Neuronal stem cell (in vitro differentiated cells): ENCODE results near the gene KCNG4.

Source experiments
- DNase-seq: peaks from one replicate; pipeline ENCODE4 v3.0.0-alpha.2; 2013; ENCODE audit warnings: low spot score
- H2AFZ ChIP-seq: one replicate; pipeline ENCODE4 v1.6.1; 2013; ENCODE audit warnings: mild to moderate bottlenecking, low read length, inconsistent platforms
- H2AK5ac ChIP-seq: 2 replicates; pipeline ENCODE4 v1.6.1; 2013; ENCODE audit warnings: low read depth, mild to moderate bottlenecking, inconsistent platforms, low read length, moderate library complexity, mixed read lengths
- H2BK120ac ChIP-seq: 2 replicates; pipeline ENCODE4 v1.6.1; 2013; ENCODE audit warnings: low read depth, mild to moderate bottlenecking, inconsistent platforms, low read length, moderate library complexity, mixed read lengths
- H2BK12ac ChIP-seq: one replicate; pipeline ENCODE4 v1.6.1; 2013; ENCODE audit warnings: low read length, inconsistent platforms
- H2BK15ac ChIP-seq: 2 replicates; pipeline ENCODE4 v1.6.1; 2013; ENCODE audit warnings: mild to moderate bottlenecking, low read length, inconsistent platforms, mixed read lengths
- H2BK5ac ChIP-seq: one replicate; pipeline ENCODE4 v1.6.1; 2013; ENCODE audit warnings: inconsistent platforms, mild to moderate bottlenecking, low read length, moderate library complexity
- H3K14ac ChIP-seq: one replicate; pipeline ENCODE4 v1.6.1; 2013; ENCODE audit warnings: low read length, inconsistent platforms
- H3K18ac ChIP-seq: 2 replicates; pipeline ENCODE4 v1.6.1; 2013; ENCODE audit warnings: low read length, inconsistent platforms
- H3K23ac ChIP-seq: 2 replicates; pipeline ENCODE4 v1.6.1; 2013; ENCODE audit warnings: low read depth, mild to moderate bottlenecking, mixed read lengths, low read length, inconsistent platforms; ENCODE audit not compliant: poor library complexity
- H3K27ac ChIP-seq: replicated peaks from 3 replicates; pipeline ENCODE4 v1.5.1; 2013; ENCODE audit warnings: low read length, inconsistent platforms
- H3K27me3 ChIP-seq, 3 experiments: 2 replicates each; pipeline ENCODE4 v1.6.1; 2013; ENCODE audit warnings: low read length in 3 of 3, mild to moderate bottlenecking in 2 of 3, inconsistent platforms in 1 of 3, low read depth in 1 of 3, mixed read lengths in 1 of 3, moderate library complexity in 1 of 3; ENCODE audit not compliant: control insufficient read depth in 3 of 3, insufficient read depth in 3 of 3
- H3K36me3 ChIP-seq, 2 donors: replicated peaks in 1 of 2; 2 replicates each; pipeline ENCODE4 v1.6.1; 2013; ENCODE audit warnings: low read length in 2 of 2; ENCODE audit not compliant: control insufficient read depth in 2 of 2, insufficient read depth in 2 of 2
- H3K4ac ChIP-seq: 2 replicates; pipeline ENCODE4 v1.6.1; 2013; ENCODE audit warnings: inconsistent platforms, mild to moderate bottlenecking, low read length, moderate library complexity
- H3K4me1 ChIP-seq, 2 donors: 1 replicate in 1 of 2; 2 replicates in 1 of 2; pipeline ENCODE4 v1.6.1; 2013; ENCODE audit warnings: low read length in 2 of 2, low read depth in 1 of 2; ENCODE audit not compliant: control insufficient read depth in 2 of 2, insufficient read depth in 1 of 2
- H3K4me2 ChIP-seq: one replicate; pipeline ENCODE4 v1.6.1; 2013; ENCODE audit warnings: mild to moderate bottlenecking, low read length, inconsistent platforms; ENCODE audit not compliant: insufficient read depth, poor library complexity, severe bottlenecking
- H3K4me3 ChIP-seq, 2 donors: 2 replicates each; pipeline ENCODE4 v1.5.1; 2013; ENCODE audit warnings: low read length in 2 of 2, mild to moderate bottlenecking in 2 of 2, inconsistent platforms in 1 of 2, moderate library complexity in 1 of 2
- H3K79me1 ChIP-seq: one replicate; pipeline ENCODE4 v1.6.1; 2013; ENCODE audit warnings: low read depth, mild to moderate bottlenecking, inconsistent platforms, low read length, moderate library complexity
- H3K9ac ChIP-seq: one replicate; pipeline ENCODE4 v1.6.1; 2013; ENCODE audit warnings: mild to moderate bottlenecking, low read depth, low read length, inconsistent platforms; ENCODE audit not compliant: poor library complexity
- H3K9me3 ChIP-seq, 2 donors: replicated peaks in 1 of 2; 2 replicates each; pipeline versions ENCODE3 to v1.6.1; 2013; ENCODE audit warnings: low read length in 2 of 2, mild to moderate bottlenecking in 2 of 2, inconsistent platforms in 1 of 2, low read depth in 1 of 2, mixed read lengths in 1 of 2, moderate library complexity in 1 of 2; ENCODE audit not compliant: control insufficient read depth in 2 of 2, insufficient read depth in 1 of 2
- H4K8ac ChIP-seq: one replicate; pipeline ENCODE4 v1.6.1; 2013; ENCODE audit warnings: low read depth, mild to moderate bottlenecking, inconsistent platforms, low read length, moderate library complexity
- H4K91ac ChIP-seq: one replicate; pipeline ENCODE4 v1.6.1; 2013; ENCODE audit warnings: low read length, low read depth, mild to moderate bottlenecking, inconsistent platforms; ENCODE audit not compliant: poor library complexity
- WGBS, 2 donors: extraction: QIAGEN DNeasy Blood & Tissue Kit; methylation state at CpG; one replicate each; pipeline ENCODE4 v1.1.7; 2013; ENCODE audit warnings: missing lambda C conversion rate in 2 of 2, mixed read lengths in 1 of 2; ENCODE audit not compliant: insufficient read length in 2 of 2, insufficient replicate concordance in 1 of 2; ENCODE audit errors: extremely low coverage in 2 of 2; 5-methylcytosine and 5-hydroxymethylcytosine counted together

The KCNG4 gene

GRCh38 chr16:84267380-84267779 is 27.6 kb upstream of the KCNG4 start:
- no peak overlapping the region for H3K4ac ChIP-seq
- no peaks in the 10 kb centered on the region for H3K27me3 ChIP-seq
- no peak overlapping the region for H2BK12ac ChIP-seq
- H4K8ac ChIP-seq: no peak overlapping the region
- H3K4me1 ChIP-seq: peaks cover 2% of the 10 kb centered on the region in 2 donors
- DNase-seq: no peak
- no peak overlapping the region for H2BK15ac ChIP-seq
- no peak overlapping the region for H3K23ac ChIP-seq
- no peak overlapping the region for H3K4me3 ChIP-seq
- no peaks in the 10 kb centered on the region for H3K79me1 ChIP-seq
- H3K9ac ChIP-seq: no peak overlapping the region
- H3K14ac ChIP-seq: no peak overlapping the region
- no peak overlapping the region for H2BK5ac ChIP-seq
- no peak overlapping the region for H2AK5ac ChIP-seq
- H3K9me3 ChIP-seq: no peaks in the 10 kb centered on the region
- H4K91ac ChIP-seq: no peak overlapping the region
- no peak overlapping the region for H2BK120ac ChIP-seq
- no CpG with 5 or more reads among the region's 4 CpGs for WGBS, 2 donors
- H3K27ac ChIP-seq: no peak overlapping the region
- no peak overlapping the region for H3K18ac ChIP-seq
- no peak overlapping the region for H3K4me2 ChIP-seq
- no peaks in the 10 kb centered on the region for H3K36me3 ChIP-seq
- no peak overlapping the region for H2AFZ ChIP-seq

GRCh38 chr16:84266451-84266850 is 26.6 kb upstream of the KCNG4 start:
- H3K9me3 ChIP-seq: no peaks in the 10 kb centered on the region
- no peak overlapping the region for H3K4me3 ChIP-seq

GRCh38 chr16:84262939-84263338 is 23.1 kb upstream of the KCNG4 start:
- no peak overlapping the region for H2BK12ac ChIP-seq
- no peak overlapping the region for H3K18ac ChIP-seq
- H3K9ac ChIP-seq: no peak overlapping the region
- H4K8ac ChIP-seq: no peak overlapping the region
- H2BK120ac ChIP-seq: no peak overlapping the region
- no peak overlapping the region for H2BK15ac ChIP-seq
- no peak overlapping the region for H3K14ac ChIP-seq
- H3K27me3 ChIP-seq: no peaks in the 10 kb centered on the region
- H3K4me2 ChIP-seq: no peak overlapping the region
- H3K9me3 ChIP-seq: no peaks in the 10 kb centered on the region
- no peak overlapping the region for H3K23ac ChIP-seq
- H3K79me1 ChIP-seq: no peaks in the 10 kb centered on the region
- H3K4me3 ChIP-seq: no peak overlapping the region
- H4K91ac ChIP-seq: no peak overlapping the region
- H2AFZ ChIP-seq: no peak overlapping the region
- WGBS, 2 donors: no CpG with 5 or more reads among the region's 3 CpGs
- H3K4ac ChIP-seq: no peak overlapping the region
- no peaks in the 10 kb centered on the region for H3K36me3 ChIP-seq
- no peak overlapping the region for H2AK5ac ChIP-seq
- peaks cover 0 to 2% of the 10 kb centered on the region in 2 donors for H3K4me1 ChIP-seq
- DNase-seq: no peak
- no peak overlapping the region for H3K27ac ChIP-seq
- H2BK5ac ChIP-seq: no peak overlapping the region

More at GRCh38 chr16:84266451-84266850, 26.6 kb upstream of the KCNG4 start:
- peak; percentile 70 for DNase-seq
- Histone ChIP-seq H3K36me3 (no peaks in the 10 kb centered on the region), H2BK5ac (no peak overlapping the region), H3K14ac (no peak overlapping the region), H2BK120ac (no peak overlapping the region), H3K18ac (no peak overlapping the region), H2BK15ac (no peak overlapping the region), H3K27ac (no peak overlapping the region), H3K27me3 (no peaks in the 10 kb centered on the region), H2AK5ac (no peak overlapping the region), H3K4ac (no peak overlapping the region), H3K9ac (no peak overlapping the region), H2AFZ (peak overlapping the region; percentile 83), H2BK12ac (no peak overlapping the region), H3K79me1 (no peaks in the 10 kb centered on the region), H3K23ac (no peak overlapping the region), H3K4me1 (peaks cover 2% of the 10 kb centered on the region in 2 donors), H3K4me2 (peak overlapping the region; percentile 22), H4K8ac (no peak overlapping the region), H4K91ac (no peak overlapping the region)
- no CpG with 5 or more reads among the region's 4 CpGs for WGBS, 2 donors

GRCh38 chr16:84262031-84262430 is 22.2 kb upstream of the KCNG4 start:
- H3K79me1 ChIP-seq: no peaks in the 10 kb centered on the region
- H2BK120ac ChIP-seq: no peak overlapping the region
- H3K18ac ChIP-seq: no peak overlapping the region
- no peak overlapping the region for H3K23ac ChIP-seq
- H3K4me2 ChIP-seq: no peak overlapping the region
- H3K27me3 ChIP-seq: no peaks in the 10 kb centered on the region
- no peaks in the 10 kb centered on the region for H3K9me3 ChIP-seq
- WGBS, 2 donors: no CpG with 5 or more reads among the region's 4 CpGs
- H2BK15ac ChIP-seq: no peak overlapping the region
- H2AFZ ChIP-seq: no peak overlapping the region
- no peak overlapping the region for H4K91ac ChIP-seq
- no peak overlapping the region for H3K9ac ChIP-seq
- H3K4me1 ChIP-seq: peaks cover 0 to 2% of the 10 kb centered on the region in 2 donors
- no peak overlapping the region for H2AK5ac ChIP-seq
- DNase-seq: no peak
- H4K8ac ChIP-seq: no peak overlapping the region
- H3K4ac ChIP-seq: no peak overlapping the region
- H2BK12ac ChIP-seq: no peak overlapping the region
- no peak overlapping the region for H3K14ac ChIP-seq
- no peak overlapping the region for H2BK5ac ChIP-seq
- H3K4me3 ChIP-seq: no peak overlapping the region
- H3K27ac ChIP-seq: no peak overlapping the region
- no peaks in the 10 kb centered on the region for H3K36me3 ChIP-seq
